ENCODE results near the gene PCID2. TPM values are rescaled to one million over a fixed set of nuclear protein-coding genes. Genes with fewer than 3 reads are reported as not detected.

Gene PCID2
- total RNA-seq, 1 experiment from 2014 or later, result 39.7 TPM

DNA sequence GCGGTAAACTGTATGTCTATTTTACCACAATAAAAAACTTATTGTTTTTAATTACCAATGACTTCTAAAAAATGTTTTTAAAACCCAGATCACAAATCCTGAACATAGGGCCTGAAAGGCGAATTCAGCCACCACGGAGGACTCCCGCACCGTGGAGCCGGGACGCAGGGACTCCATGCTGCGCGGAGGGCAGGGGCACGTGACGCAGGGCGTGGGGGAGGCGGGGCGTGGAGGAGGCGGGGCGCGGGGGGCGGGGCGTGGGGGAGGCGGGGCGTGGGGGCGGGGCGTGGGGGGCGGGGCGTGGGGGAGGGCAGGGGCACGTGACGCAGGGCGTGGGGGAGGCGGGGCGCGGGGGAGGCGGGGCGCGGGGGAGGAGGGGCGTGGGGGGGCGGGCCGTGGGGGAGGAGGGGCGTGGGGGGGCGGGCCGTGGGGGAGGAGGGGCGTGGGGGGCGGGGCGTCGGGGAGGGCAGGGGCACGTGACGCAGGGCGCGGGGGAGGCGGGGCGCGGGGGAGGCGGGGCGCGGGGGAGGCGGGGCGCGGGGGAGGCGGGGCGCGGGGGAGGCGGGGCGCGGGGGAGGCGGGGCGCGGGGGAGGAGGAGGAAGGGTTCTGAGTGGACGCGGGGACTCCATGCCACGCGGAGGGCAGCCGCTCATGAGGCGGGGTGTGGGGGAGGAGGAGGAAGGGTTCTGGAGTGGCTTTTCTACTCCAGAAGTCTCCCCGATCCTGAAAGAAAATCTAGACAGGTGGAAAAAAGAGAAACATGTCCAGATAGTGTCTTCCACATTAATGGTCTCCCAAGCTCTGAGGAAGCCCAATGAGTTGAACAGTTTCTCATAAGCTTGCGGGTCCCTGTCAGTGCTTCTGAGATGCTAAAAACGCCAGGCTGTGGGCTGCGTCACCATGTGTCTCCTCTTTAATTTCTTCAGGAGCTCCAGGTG, 54.4 kb downstream of the PCID2 start:
- Histone ChIP-seq H3K4me1 (ENCODE audit: control insufficient read depth, insufficient read depth, low read length) (no peaks in the 10 kb centered on the region), H3K27ac (ENCODE audit: low read length) (peak overlapping the region; percentile 79), H3K36me3 (ENCODE audit: control insufficient read depth, insufficient read depth, low read length) (no peaks in the 10 kb centered on the region), H3K4me3 (ENCODE audit: low read depth in 2 of 2, low read length in 2 of 2) (peak overlapping the region; percentile 38 to 64), H3K27me3 (ENCODE audit: control insufficient read depth, insufficient read depth, low read length) (no peaks in the 10 kb centered on the region), H3K9me3 (ENCODE audit: control insufficient read depth, insufficient read depth, low read depth, low read length) (no peaks in the 10 kb centered on the region)
- in situ Hi-C loops (cut with HindIII; ENCODE audit: low pct_unique_long_range_greater_than_20kb, low sequenced_read_pairs), result no loop called here
- no peak for DNase-seq (ENCODE audit: low read depth, low spot score)
- POLR2A ChIA-PET, result no interaction called here
- CTCF ChIA-PET, result interaction anchor here (0.6 kb wide), 1 partner anchor 135 kb away, joined by 3 read pairs; no protein-coding TSS in a partner anchor
- intact Hi-C loops (cut with micrococcal nuclease; ENCODE audit: unreplicated experiment), result no loop called here
- no TSS peak for BruUV-seq (replicated peaks)
- TF ChIP-seq SIN3A (IDR thresholded peaks at IDR 0.05; ENCODE audit: borderline replicate concordance, insufficient read depth, low read depth, low read length), result no peak
- peak; percentile 33; the same call in 1 of the 2 replicates for TF ChIP-seq POLR2AphosphoS5 (IDR thresholded peaks at IDR 0.05; ENCODE audit: low read depth, low read length)
- ATAC-seq, result peak; percentile 67

DNA sequence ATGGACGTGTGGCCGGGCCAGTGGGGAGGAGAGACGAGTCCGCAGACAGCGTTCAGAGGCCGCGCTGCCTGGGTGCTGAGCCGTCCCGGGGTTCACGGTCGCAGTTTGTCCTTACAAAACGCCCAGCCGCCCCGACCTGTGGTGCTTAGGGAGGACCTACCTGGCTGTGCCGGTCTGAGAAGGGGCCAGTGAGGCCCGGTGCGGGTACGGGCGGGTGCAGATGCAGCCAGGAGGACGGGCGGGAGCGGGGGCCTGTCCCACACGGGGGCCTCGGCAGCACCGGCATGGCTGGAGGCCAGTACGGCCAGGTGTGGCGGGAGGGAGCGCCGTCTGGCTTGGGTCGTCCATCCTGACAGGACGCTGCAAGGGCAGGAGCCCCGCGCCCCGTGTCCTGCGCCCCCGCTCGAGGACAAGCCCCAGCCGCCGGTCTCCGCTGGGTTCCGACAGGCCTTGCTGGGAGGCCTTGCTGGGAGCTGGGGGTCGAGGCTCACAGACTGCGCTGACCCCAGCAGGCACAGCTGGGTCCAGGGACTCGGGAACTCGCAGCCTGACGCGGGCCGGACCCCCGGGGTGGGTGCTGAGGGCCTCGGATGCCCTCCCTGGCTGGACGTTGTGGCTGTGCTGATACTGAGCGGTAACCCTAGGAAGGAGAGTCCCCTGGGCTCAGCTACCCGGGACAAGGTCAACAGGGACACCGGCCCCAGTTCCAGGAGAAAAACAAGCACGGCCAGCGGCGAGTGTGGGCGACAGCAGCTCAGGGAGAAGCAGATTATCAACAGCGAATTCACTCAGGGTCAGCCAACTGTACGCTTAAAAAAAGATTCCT, 55.3 kb downstream of the PCID2 start:
- POLR2A ChIA-PET, result no interaction called here
- H3K27ac ChIP-seq (ENCODE audit: low read length), result peak overlapping the region; percentile 79
- CTCF ChIA-PET, result no interaction called here

More for the DNA sequence above, 55.3 kb downstream of the PCID2 start:
- Histone ChIP-seq H3K4me1 (ENCODE audit: control insufficient read depth, insufficient read depth, low read length) (no peaks in the 10 kb centered on the region), H3K9me3 (ENCODE audit: control insufficient read depth, insufficient read depth, low read depth, low read length) (no peaks in the 10 kb centered on the region), H3K36me3 (ENCODE audit: control insufficient read depth, insufficient read depth, low read length) (no peaks in the 10 kb centered on the region), H3K27me3 (ENCODE audit: control insufficient read depth, insufficient read depth, low read length) (no peaks in the 10 kb centered on the region), H3K4me3 (ENCODE audit: low read depth in 2 of 2, low read length in 2 of 2) (peak overlapping the region; percentile 38 to 64)
- ATAC-seq (peak; percentile 75), DNase-seq (ENCODE audit: low read depth, low spot score) (no peak)
- intact Hi-C loops (cut with micrococcal nuclease; ENCODE audit: unreplicated experiment), result no loop called here
- TF ChIP-seq SIN3A (IDR thresholded peaks at IDR 0.05; ENCODE audit: borderline replicate concordance, insufficient read depth, low read depth, low read length) (no peak), TCF7L2 (IDR thresholded peaks at IDR 0.05; ENCODE audit: low read depth, low read length) (no peak), POLR2AphosphoS5 (IDR thresholded peaks at IDR 0.05; ENCODE audit: low read depth, low read length) (no peak)
- TF ChIP-seq, protein P1, sequence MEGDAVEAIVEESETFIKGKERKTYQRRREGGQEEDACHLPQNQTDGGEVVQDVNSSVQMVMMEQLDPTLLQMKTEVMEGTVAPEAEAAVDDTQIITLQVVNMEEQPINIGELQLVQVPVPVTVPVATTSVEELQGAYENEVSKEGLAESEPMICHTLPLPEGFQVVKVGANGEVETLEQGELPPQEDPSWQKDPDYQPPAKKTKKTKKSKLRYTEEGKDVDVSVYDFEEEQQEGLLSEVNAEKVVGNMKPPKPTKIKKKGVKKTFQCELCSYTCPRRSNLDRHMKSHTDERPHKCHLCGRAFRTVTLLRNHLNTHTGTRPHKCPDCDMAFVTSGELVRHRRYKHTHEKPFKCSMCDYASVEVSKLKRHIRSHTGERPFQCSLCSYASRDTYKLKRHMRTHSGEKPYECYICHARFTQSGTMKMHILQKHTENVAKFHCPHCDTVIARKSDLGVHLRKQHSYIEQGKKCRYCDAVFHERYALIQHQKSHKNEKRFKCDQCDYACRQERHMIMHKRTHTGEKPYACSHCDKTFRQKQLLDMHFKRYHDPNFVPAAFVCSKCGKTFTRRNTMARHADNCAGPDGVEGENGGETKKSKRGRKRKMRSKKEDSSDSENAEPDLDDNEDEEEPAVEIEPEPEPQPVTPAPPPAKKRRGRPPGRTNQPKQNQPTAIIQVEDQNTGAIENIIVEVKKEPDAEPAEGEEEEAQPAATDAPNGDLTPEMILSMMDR (IDR thresholded peaks at IDR 0.05), result no peak
- TF ChIP-seq, protein P2, sequence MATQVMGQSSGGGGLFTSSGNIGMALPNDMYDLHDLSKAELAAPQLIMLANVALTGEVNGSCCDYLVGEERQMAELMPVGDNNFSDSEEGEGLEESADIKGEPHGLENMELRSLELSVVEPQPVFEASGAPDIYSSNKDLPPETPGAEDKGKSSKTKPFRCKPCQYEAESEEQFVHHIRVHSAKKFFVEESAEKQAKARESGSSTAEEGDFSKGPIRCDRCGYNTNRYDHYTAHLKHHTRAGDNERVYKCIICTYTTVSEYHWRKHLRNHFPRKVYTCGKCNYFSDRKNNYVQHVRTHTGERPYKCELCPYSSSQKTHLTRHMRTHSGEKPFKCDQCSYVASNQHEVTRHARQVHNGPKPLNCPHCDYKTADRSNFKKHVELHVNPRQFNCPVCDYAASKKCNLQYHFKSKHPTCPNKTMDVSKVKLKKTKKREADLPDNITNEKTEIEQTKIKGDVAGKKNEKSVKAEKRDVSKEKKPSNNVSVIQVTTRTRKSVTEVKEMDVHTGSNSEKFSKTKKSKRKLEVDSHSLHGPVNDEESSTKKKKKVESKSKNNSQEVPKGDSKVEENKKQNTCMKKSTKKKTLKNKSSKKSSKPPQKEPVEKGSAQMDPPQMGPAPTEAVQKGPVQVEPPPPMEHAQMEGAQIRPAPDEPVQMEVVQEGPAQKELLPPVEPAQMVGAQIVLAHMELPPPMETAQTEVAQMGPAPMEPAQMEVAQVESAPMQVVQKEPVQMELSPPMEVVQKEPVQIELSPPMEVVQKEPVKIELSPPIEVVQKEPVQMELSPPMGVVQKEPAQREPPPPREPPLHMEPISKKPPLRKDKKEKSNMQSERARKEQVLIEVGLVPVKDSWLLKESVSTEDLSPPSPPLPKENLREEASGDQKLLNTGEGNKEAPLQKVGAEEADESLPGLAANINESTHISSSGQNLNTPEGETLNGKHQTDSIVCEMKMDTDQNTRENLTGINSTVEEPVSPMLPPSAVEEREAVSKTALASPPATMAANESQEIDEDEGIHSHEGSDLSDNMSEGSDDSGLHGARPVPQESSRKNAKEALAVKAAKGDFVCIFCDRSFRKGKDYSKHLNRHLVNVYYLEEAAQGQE (IDR thresholded peaks at IDR 0.05; ENCODE audit: insufficient read depth in 1 of 2, low read depth in 2 of 2, low read length in 1 of 2), result no peak
- BruUV-seq (replicated peaks), result no TSS peak
- in situ Hi-C loops (cut with HindIII; ENCODE audit: low pct_unique_long_range_greater_than_20kb, low sequenced_read_pairs), result no loop called here
